Measurements from ENCODE around the gene ADAMTS3. TPM values are rescaled to one million over a fixed set of nuclear protein-coding genes. Genes with fewer than 3 reads are reported as not detected.
A peak's percentile ranks its signal among the peaks of the same experiment; 100 is the strongest.
"Not testable (repeated sequence)": the region's sequence is repeated elsewhere in the genome, so short reads cannot be mapped to it uniquely, and the experiment has no call there.

Gene ADAMTS3
- total RNA-seq, 8 experiments from 2014 or later: 0.85 to 90.7 (median 5.3) TPM

DNA sequence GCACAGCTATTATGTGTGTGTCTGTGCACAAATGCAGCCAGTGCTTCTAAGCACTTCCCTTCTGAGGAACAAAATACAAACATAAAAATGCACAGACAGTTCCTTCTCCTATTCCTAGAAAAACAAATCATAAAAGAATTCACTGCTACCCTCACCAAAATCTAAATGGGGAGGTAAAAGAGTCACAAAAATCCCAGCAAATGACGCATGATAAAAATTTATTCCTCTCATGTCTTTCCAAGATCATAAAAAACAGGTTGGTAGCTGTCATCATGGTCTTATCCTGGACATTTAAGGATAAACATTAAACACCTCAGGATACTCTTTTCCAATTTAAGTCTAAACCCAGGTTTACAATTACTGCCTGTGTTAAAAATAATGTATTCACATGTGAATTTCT lies 124.9 kb downstream of the ADAMTS3 start:
- peak in 2 of 8 experiments; percentile 29 to 83 for ATAC-seq (replicated peaks in 6 of 8)

DNA sequence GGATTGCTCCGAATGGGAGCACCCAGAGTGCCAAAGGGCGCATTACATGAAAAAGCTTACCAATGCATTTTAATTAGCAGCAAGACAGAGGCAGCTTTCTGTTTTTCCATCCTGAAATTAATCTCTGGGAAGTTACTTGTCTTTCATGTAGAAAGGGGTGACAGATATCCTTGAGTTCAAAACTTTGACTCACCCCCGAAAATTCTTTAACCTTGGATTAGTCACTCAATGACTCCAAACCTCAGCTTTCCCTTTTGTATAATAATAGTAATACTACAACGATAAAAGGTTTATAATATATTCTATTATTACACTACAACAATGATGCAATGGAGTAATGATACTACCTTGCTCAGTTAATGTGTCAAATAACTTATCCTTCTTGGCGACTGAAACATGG lies 126.3 kb downstream of the ADAMTS3 start:
- WGBS, 10 experiments: 60 to 100% (median 93%) methylated on average over 1 to 5 of the region's 5 CpGs; no CpG with 5 or more reads in 1 of the 10 experiments
- ATAC-seq (replicated peaks in 6 of 8): no peak
- Histone ChIP-seq H3K4me3 (no peak overlapping the region), H3K4me1 (replicated peaks in 1 of 2) (no peaks in the 10 kb centered on the region), H3K27ac (no peak overlapping the region)
- in situ Hi-C loops (cut with MboI; ENCODE audit: low pct_unique_long_range_greater_than_20kb in 2 of 9, low sequenced_read_pairs in 9 of 9, unreplicated experiment in 9 of 9): no loop called here

More for the DNA sequence above, 124.9 kb downstream of the ADAMTS3 start:
- Histone ChIP-seq H3K4me1 (replicated peaks in 1 of 2) (no peaks in the 10 kb centered on the region), H3K4me3 (no peak overlapping the region), H3K27ac (no peak overlapping the region)
- in situ Hi-C loops (cut with MboI; ENCODE audit: low pct_unique_long_range_greater_than_20kb in 2 of 9, low sequenced_read_pairs in 9 of 9, unreplicated experiment in 9 of 9): no loop called here
- 13 to 100% (median 93%) methylated on average over 1 of the region's 1 CpG; no CpG with 5 or more reads in 4 of the 10 experiments for WGBS, 10 experiments

DNA sequence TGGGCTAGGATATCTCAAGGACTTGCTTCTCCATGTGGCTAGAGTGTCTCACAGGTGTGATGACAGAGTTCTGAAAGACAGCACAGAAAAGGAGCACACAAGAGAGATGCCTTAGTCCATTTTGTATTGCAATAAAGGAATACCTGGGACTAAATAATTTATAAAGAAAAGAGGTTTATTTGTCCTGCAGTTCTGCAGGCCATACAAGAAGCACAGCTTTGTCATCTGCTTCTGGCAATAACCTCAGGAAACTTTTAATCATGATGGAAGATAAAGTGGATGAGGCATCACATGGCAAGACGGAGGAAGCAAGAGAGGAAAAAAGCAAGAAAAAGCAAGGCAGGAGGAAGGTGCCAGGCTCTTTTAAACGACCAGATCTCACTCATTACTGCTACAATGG lies 126.9 kb downstream of the ADAMTS3 start:
- H3K4me1 ChIP-seq (replicated peaks in 1 of 2): no peaks in the 10 kb centered on the region
- ATAC-seq (replicated peaks in 6 of 8): no peak
- H3K4me3 ChIP-seq: no peak overlapping the region
- 0 to 100% (median 73%) methylated on average over 1 to 2 of the region's 2 CpGs; no CpG with 5 or more reads in 2 of the 10 experiments for WGBS, 10 experiments
- no peak overlapping the region for H3K27ac ChIP-seq
- in situ Hi-C loops (cut with MboI; ENCODE audit: low pct_unique_long_range_greater_than_20kb in 2 of 9, low sequenced_read_pairs in 9 of 9, unreplicated experiment in 9 of 9): no loop called here

DNA sequence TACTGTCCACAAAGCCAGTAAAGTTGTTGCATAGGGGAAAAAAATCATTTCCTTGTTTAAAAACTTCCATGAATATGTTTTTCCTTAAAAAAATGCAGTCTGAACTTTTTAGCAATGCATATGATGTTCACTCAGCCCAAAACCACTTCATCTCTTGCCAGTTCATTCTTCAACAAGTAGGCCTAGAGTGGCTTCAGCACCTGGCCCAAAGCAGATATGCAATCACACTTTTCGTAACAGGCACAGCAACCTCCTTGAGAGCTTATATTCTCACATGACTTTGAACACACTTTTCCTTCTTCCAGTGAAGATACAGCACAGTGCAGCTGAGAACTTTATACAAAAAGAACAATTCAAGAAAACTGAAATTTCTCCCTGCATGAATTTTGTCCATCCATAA lies 128.6 kb downstream of the ADAMTS3 start:
- Histone ChIP-seq H3K4me1 (replicated peaks in 1 of 2) (no peaks in the 10 kb centered on the region), H3K27ac (no peak overlapping the region), H3K4me3 (no peak overlapping the region)
- 11 to 100% (median 97%) methylated on average over 1 of the region's 1 CpG; no CpG with 5 or more reads in 2 of the 10 experiments for WGBS, 10 experiments
- peak in 3 of 8 experiments; percentile 45 to 91 (median 57) for ATAC-seq (replicated peaks in 6 of 8)
- in situ Hi-C loops (cut with MboI; ENCODE audit: low pct_unique_long_range_greater_than_20kb in 2 of 9, low sequenced_read_pairs in 9 of 9, unreplicated experiment in 9 of 9): no loop called here

DNA sequence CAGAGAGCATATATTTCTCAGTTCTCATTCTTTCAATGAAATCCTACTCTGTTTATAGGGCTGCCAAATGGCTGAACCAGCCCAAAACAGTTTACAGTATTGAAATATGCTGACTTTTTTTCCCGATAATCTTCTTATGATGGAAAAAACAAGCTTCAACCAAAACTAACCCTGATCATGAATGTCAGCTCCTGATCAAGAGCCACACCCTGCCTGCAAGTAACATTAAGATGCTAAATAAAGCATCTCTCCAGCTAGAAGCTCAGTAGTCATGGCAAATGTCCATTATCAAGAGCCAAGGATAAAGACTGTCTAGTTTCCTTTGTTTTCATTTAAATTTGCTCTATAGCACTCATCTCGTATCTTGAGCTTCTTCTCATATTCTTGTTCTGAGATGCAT lies 136.0 kb downstream of the ADAMTS3 start:
- ATAC-seq (replicated peaks in 6 of 8): peak in 2 of 8 experiments; percentile 71 to 85
- Histone ChIP-seq H3K4me1 (replicated peaks in 1 of 2) (no peaks in the 10 kb centered on the region), H3K27ac (no peak overlapping the region), H3K4me3 (no peak overlapping the region)
- in situ Hi-C loops (cut with MboI; ENCODE audit: low pct_unique_long_range_greater_than_20kb in 2 of 9, low sequenced_read_pairs in 9 of 9, unreplicated experiment in 9 of 9): no loop called here
- WGBS, 10 experiments: 0 to 95% (median 75%) methylated on average over 1 to 2 of the region's 2 CpGs; no CpG with 5 or more reads in 1 of the 10 experiments

DNA sequence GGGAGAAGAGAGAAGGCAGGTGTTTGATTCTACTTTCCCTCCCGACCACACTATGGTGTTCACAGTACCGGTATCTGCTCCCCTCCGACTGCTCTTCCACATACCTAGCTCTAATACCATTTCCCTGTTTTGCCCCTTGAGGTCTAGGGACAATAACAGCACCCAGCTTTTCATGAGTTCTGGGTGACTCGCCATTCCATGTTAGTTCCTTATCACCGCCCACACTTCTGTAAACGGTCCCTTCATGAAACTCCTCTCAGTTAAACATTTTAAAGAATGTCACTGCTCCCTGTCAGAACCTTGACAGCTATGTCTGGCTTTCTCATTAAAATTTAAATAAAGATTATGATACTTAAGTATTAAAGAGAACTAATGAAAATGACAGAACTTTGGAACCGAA lies 136.7 kb downstream of the ADAMTS3 start:
- 57 to 100% (median 91%) methylated on average over 1 to 7 of the region's 7 CpGs for WGBS, 10 experiments
- Histone ChIP-seq H3K27ac (no peak overlapping the region), H3K4me3 (no peak overlapping the region), H3K4me1 (replicated peaks in 1 of 2) (no peaks in the 10 kb centered on the region)
- in situ Hi-C loops (cut with MboI; ENCODE audit: low pct_unique_long_range_greater_than_20kb in 2 of 9, low sequenced_read_pairs in 9 of 9, unreplicated experiment in 9 of 9): no loop called here
- no peak for ATAC-seq (replicated peaks in 6 of 8)

DNA sequence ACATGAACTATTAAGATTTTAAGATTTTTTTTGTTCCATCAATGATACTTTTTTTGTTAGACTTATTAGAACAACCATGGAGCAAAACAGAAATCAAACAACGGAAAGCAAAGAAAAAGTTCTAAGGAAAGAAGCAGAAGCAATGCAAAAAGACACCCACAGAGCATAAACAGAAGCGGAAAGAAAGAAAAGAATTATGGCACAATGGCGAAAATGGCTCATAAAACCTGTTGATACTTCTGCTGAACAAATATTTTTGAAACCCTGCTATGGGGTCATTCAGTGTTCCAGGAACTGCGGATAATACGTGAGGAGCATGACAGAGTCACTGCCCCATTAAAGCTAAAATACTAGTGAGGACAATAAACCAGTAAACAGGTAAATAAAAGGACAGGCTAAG lies 138.0 kb downstream of the ADAMTS3 start:
- no peaks in the 10 kb centered on the region for H3K4me1 ChIP-seq (replicated peaks in 1 of 2)
- no peak overlapping the region for H3K27ac ChIP-seq
- in situ Hi-C loops (cut with MboI; ENCODE audit: low pct_unique_long_range_greater_than_20kb in 2 of 9, low sequenced_read_pairs in 9 of 9, unreplicated experiment in 9 of 9): no loop called here
- no peak overlapping the region for H3K4me3 ChIP-seq
- no peak for ATAC-seq (replicated peaks in 6 of 8)
- WGBS, 10 experiments: 63 to 96% (median 86%) methylated on average over 3 to 5 of the region's 5 CpGs; no CpG with 5 or more reads in 1 of the 10 experiments

DNA sequence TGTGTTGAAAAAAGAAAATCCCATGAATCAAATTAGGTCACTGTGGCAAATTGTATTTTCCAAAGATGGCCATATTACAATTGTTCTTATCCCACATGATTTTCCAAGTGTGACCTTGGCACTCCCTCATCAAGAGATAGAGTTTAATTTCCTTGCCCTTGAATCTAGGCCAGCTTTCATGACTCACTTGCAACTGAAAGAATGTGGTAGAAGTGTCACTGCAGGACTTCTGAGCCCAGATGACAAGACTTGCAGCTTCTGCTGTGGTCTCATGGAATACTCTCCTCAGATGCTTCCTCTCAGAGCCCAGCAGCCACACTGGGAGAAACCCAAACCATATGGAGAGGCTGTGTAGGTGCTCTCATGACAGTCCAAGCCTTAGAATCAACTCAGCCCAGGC lies 139.0 kb downstream of the ADAMTS3 start:
- Histone ChIP-seq H3K4me3 (no peak overlapping the region), H3K4me1 (replicated peaks in 1 of 2) (no peaks in the 10 kb centered on the region), H3K27ac (no peak overlapping the region)
- in situ Hi-C loops (cut with MboI; ENCODE audit: low pct_unique_long_range_greater_than_20kb in 2 of 9, low sequenced_read_pairs in 9 of 9, unreplicated experiment in 9 of 9): no loop called here
- peak in 2 of 8 experiments; percentile 61 to 84 for ATAC-seq (replicated peaks in 6 of 8)

DNA sequence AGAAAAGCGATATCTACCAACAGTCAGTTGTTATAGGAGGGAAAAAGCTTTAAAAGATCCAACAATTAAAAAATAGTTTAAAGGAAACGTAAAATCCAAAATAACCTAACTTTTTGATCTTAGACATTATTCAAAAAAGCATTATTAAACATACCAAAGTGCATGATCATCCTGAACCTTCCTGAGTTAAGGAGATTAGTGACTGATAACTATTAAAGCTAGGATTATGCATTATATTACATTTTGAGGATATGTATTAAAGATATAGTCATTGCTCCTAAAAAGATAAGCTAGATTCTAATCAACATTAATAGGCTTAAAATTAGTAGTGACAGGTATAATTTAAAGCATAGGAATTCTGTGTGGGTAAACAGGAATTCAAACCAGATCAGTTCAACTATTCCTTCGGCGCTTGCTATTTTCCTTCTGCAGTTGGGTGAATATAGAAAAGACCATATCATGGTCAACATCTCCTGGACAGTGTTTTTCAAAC lies 139.6 kb downstream of the ADAMTS3 start:
- in situ Hi-C loops (cut with MboI; ENCODE audit: low pct_unique_long_range_greater_than_20kb in 2 of 9, low sequenced_read_pairs in 9 of 9, unreplicated experiment in 9 of 9): no loop called here
- 76 to 100% (median 98%) methylated on average over 2 to 4 of the region's 4 CpGs for WGBS, 10 experiments

DNA sequence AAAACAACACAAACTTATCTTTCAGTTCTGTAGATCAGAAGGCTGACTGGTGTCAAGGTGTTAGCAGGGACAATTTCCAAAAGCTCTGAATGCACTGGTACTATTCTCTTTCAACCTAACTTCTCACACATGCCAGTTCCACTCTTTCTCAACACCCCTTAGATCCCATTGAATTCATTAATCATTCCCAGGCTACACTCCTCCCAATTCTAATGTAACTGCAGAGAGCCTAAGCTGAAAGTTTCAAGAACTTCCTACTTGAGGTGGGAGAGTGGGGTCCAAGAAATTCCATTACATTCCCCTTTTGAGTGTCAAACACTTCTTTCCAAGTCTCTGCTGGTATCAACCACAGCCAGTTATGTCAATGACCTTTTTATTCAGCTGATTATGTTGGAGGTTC lies 142.0 kb downstream of the ADAMTS3 start:
- Histone ChIP-seq H3K4me3 (no peak overlapping the region), H3K4me1 (replicated peaks in 1 of 2) (no peaks in the 10 kb centered on the region), H3K27ac (no peak overlapping the region)
- no peak for ATAC-seq (replicated peaks in 6 of 8)
- in situ Hi-C loops (cut with MboI; ENCODE audit: low pct_unique_long_range_greater_than_20kb in 2 of 9, low sequenced_read_pairs in 9 of 9, unreplicated experiment in 9 of 9): no loop called here

More for the DNA sequence above, 139.6 kb downstream of the ADAMTS3 start:
- no peak overlapping the region for H3K27ac ChIP-seq
- H3K4me3 ChIP-seq: no peak overlapping the region
- ATAC-seq (replicated peaks in 6 of 8): no peak
- no peaks in the 10 kb centered on the region for H3K4me1 ChIP-seq (replicated peaks in 1 of 2)

DNA sequence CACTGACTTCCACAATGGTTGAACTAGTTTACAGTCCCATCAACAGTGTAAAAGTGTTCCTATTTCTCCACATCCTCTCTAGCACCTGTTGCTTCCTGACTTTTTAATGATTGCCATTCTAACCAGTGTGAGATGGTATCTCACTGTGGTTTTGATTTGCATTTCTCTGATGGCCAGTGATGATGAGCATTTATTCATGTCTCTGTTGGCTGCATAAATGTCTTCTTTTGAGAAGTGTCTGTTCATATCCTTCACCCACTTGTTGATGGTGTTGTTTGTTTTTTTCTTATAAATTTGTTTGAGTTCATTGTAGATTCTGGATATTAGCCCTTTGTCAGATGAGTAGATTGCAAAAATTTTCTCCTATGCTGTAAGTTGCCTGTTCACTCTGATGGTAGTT lies 143.1 kb downstream of the ADAMTS3 start:
- H3K4me1 ChIP-seq (replicated peaks in 1 of 2); ATAC-seq (replicated peaks in 6 of 8); H3K4me3 ChIP-seq; H3K27ac ChIP-seq; in situ Hi-C loops (cut with MboI; ENCODE audit: low pct_unique_long_range_greater_than_20kb in 2 of 9, low sequenced_read_pairs in 9 of 9, unreplicated experiment in 9 of 9): not testable (repeated sequence)

DNA sequence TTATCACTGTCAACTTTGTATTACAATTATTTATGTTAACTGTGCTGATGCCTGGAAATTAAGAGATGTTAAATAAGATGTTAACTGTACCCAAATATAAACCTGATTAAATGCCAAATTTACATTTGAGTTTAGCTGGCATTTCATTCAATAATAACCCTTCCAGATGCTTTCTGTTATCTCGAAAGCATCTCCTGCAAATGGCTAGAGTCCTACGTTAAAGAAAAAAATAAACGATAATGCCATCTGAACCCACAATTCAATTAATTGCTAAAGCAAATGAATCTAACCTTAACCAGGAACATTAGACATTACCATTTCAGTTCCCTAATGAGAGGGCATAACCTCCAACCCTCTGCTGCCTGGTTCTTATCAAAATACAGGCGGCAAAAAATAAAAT lies 145.0 kb downstream of the ADAMTS3 start:
- 58 to 95% (median 76%) methylated on average over 3 to 4 of the region's 4 CpGs; no CpG with 5 or more reads in 1 of the 10 experiments for WGBS, 10 experiments
- Histone ChIP-seq H3K27ac (no peak overlapping the region), H3K4me1 (replicated peaks in 1 of 2) (no peaks in the 10 kb centered on the region), H3K4me3 (no peak overlapping the region)
- in situ Hi-C loops (cut with MboI; ENCODE audit: low pct_unique_long_range_greater_than_20kb in 2 of 9, low sequenced_read_pairs in 9 of 9, unreplicated experiment in 9 of 9): no loop called here
- ATAC-seq (replicated peaks in 6 of 8): no peak

DNA sequence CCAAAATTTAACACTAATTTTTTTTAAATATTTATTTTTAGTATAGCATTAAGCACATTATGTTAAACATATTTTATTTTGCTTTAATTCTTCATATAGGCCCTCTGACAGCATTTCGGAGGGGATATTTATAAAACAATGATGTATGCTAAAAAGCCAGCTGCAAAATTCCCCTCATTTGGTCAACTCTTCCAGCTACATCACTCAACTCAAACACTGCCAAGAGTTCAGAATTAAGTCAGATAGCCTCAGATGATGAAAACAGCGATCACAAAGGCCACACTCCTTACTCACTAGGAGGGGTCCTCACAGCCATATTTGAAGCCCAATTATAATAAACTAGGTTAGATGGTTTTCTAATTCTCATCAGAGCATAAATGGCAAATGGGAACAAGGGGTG lies 146.6 kb downstream of the ADAMTS3 start:
- no peak overlapping the region for H3K27ac ChIP-seq
- in situ Hi-C loops (cut with MboI; ENCODE audit: low pct_unique_long_range_greater_than_20kb in 2 of 9, low sequenced_read_pairs in 9 of 9, unreplicated experiment in 9 of 9): no loop called here
- no peaks in the 10 kb centered on the region for H3K4me1 ChIP-seq (replicated peaks in 1 of 2)
- ATAC-seq (replicated peaks in 6 of 8): no peak
- 65 to 100% (median 100%) methylated on average over 1 to 2 of the region's 2 CpGs; no CpG with 5 or more reads in 3 of the 10 experiments for whole genome bisulfite sequencing, 10 experiments
- no peak overlapping the region for H3K4me3 ChIP-seq

DNA sequence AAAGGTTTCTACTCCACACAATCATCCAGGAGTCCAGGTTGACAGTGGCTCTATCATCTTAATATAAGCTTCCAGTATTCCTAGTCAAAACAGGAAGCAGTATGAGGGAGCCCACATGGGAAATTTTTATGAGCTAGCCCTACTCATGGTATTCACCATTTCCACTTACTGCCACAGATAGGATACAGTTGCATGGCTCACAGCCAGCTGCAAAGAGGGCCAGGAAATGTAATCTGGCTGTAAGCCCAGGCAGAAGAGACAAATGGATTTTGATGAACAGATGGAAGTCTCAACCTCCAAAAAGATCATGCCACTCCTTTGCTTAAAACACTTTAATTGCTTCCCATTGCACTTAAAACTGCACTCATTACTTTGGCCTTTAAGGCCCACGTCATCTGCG lies 150.6 kb downstream of the ADAMTS3 start:
- peak in 5 of 8 experiments; percentile 38 to 85 (median 80) for ATAC-seq (replicated peaks in 6 of 8)
- WGBS, 10 experiments: 10 to 100% (median 70%) methylated on average over 1 to 2 of the region's 2 CpGs; no CpG with 5 or more reads in 1 of the 10 experiments
- H3K27ac ChIP-seq: no peak overlapping the region
- H3K4me3 ChIP-seq: no peak overlapping the region
- H3K4me1 ChIP-seq (replicated peaks in 1 of 2): no peaks in the 10 kb centered on the region
- in situ Hi-C loops (cut with MboI; ENCODE audit: low pct_unique_long_range_greater_than_20kb in 2 of 9, low sequenced_read_pairs in 9 of 9, unreplicated experiment in 9 of 9): no loop called here

All from motor neuron (in vitro differentiated cells).